SJCRH30 (cell line): ENCODE data around the gene GCN1. TPM values are rescaled to one million over a fixed set of nuclear protein-coding genes. Genes with fewer than 3 reads are reported as not detected.
A peak's percentile ranks its signal among the peaks of the same experiment; 100 is the strongest.

ENCODE experiments used
- DNase-seq, 2 experiments: peaks; one replicate each; pipeline ENCODE4 v3.0.0-alpha.2; 2015 to 2020
- H3K27ac ChIP-seq: fragments of 250-450 bp; sonication (Bioruptor Pico); 2 replicates; pipeline ENCODE4 v1.5.1; 2020; ENCODE audit warnings: mild to moderate bottlenecking, moderate library complexity
- H3K27me3 ChIP-seq: fragments of 250-450 bp; sonication (Bioruptor Pico); 2 replicates; pipeline ENCODE4 v1.5.1; 2020; ENCODE audit warnings: mild to moderate bottlenecking, moderate library complexity
- H3K36me3 ChIP-seq: fragments of 250-450 bp; sonication (Bioruptor Pico); 2 replicates; pipeline ENCODE4 v1.5.1; 2020; ENCODE audit warnings: mild to moderate bottlenecking, moderate library complexity
- H3K4me1 ChIP-seq: fragments of 250-450 bp; sonication (Bioruptor Pico); 2 replicates; pipeline ENCODE4 v1.5.1; 2020; ENCODE audit warnings: mild to moderate bottlenecking, moderate library complexity
- H3K4me3 ChIP-seq: fragments of 250-450 bp; sonication (Bioruptor Pico); 2 replicates; pipeline ENCODE4 v1.5.1; 2020; ENCODE audit warnings: mild to moderate bottlenecking, moderate library complexity
- H3K9me3 ChIP-seq: fragments of 250-450 bp; sonication (Bioruptor Pico); replicated peaks from 2 replicates; pipeline ENCODE4 v1.5.1; 2020; ENCODE audit warnings: mild to moderate bottlenecking, moderate library complexity
- total RNA-seq: library from RNA; depleted of rRNA; stranded (reverse); fragments of >200 nt; shearing (Covaris generic); gene quantifications from 2 replicates; pipeline ENCODE4 v1.2.3, GENCODE V29; 2014

Gene GCN1
- total RNA-seq, 1 experiment from 2014 or later: 61.9 TPM

GRCh38 chr12:120099738-120100137 is 94.8 kb downstream of the GCN1 start:
- no peak for DNase-seq
- Histone ChIP-seq H3K9me3 (no peaks in the 10 kb centered on the region), H3K27ac (no peak overlapping the region), H3K27me3 (no peaks in the 10 kb centered on the region), H3K4me1 (no peaks in the 10 kb centered on the region), H3K4me3 (no peak overlapping the region), H3K36me3 (peaks cover 5% of the 10 kb centered on the region; the same call in 1 of the 2 replicates)

- no peak for DNase-seq
- Histone ChIP-seq H3K36me3 (0 out of 2 replicates have a peak, but pooled peaks cover 5% of the 10 kb centered on the region), H3K27me3 (no peaks in the 10 kb centered on the region), H3K27ac (no peak overlapping the region), H3K4me3 (no peak overlapping the region), H3K4me1 (peaks cover 4% of the 10 kb centered on the region; the same call in 1 of the 2 replicates), H3K9me3 (no peaks in the 10 kb centered on the region)
These were observed 95.6 kb downstream of the GCN1 start for GRCh38 chr12:120098756-120099470.

GRCh38 chr12:120096671-120097202 is 97.8 kb downstream of the GCN1 start:
- 0 out of 2 replicates have a peak, but pooled peaks cover 5% of the 10 kb centered on the region for H3K36me3 ChIP-seq
- no peak for DNase-seq

DNA sequence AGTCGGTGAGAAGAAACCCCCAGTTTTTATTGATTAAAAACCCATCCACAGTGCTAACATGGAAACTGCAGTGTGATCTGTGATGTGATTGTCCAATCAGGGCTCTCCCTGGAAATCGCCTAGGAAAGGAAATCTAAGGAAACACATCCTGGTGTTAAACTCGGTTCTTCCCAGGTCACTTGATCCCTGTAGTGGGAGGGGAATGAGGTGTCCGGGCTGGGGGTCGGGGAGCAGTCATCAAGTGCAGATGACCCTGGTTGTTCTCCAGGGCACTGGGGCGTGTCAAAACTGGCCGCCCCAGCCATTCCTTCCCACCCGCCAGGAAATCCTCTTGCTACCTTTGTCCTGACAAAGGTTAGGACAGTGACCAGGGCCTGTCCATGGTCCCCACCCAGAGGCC is 98.8 kb downstream of the GCN1 start:
- Histone ChIP-seq H3K4me1 (peaks cover 7% of the 10 kb centered on the region; the same call in 1 of the 2 replicates), H3K27me3 (no peaks in the 10 kb centered on the region), H3K36me3 (0 out of 2 replicates have a peak, but pooled peaks cover 5% of the 10 kb centered on the region), H3K27ac (no peak overlapping the region), H3K4me3 (no peak overlapping the region), H3K9me3 (no peaks in the 10 kb centered on the region)
- DNase-seq: no peak

More at GRCh38 chr12:120096671-120097202, 97.8 kb downstream of the GCN1 start:
- Histone ChIP-seq H3K9me3 (no peaks in the 10 kb centered on the region), H3K27me3 (no peaks in the 10 kb centered on the region), H3K4me1 (peaks cover 7% of the 10 kb centered on the region; the same call in 1 of the 2 replicates), H3K27ac (no peak overlapping the region), H3K4me3 (no peak overlapping the region)

GRCh38 chr12:120095331-120095730 is 99.2 kb downstream of the GCN1 start:
- no peaks in the 10 kb centered on the region for H3K9me3 ChIP-seq
- H3K4me1 ChIP-seq: peaks cover 11% of the 10 kb centered on the region; the same call in 1 of the 2 replicates
- 0 out of 2 replicates have a peak, but pooled peaks cover 5% of the 10 kb centered on the region for H3K36me3 ChIP-seq
- no peaks in the 10 kb centered on the region for H3K27me3 ChIP-seq
- no peak overlapping the region for H3K27ac ChIP-seq
- no peak for DNase-seq
- H3K4me3 ChIP-seq: no peak overlapping the region

- peaks cover 15% of the 10 kb centered on the region; the same call in 1 of the 2 replicates for H3K4me1 ChIP-seq
- H3K36me3 ChIP-seq: 0 out of 2 replicates have a peak, but pooled peaks cover 5% of the 10 kb centered on the region
- H3K27ac ChIP-seq: no peak overlapping the region
- no peaks in the 10 kb centered on the region for H3K9me3 ChIP-seq
- DNase-seq: no peak
- H3K4me3 ChIP-seq: no peak overlapping the region
- no peaks in the 10 kb centered on the region for H3K27me3 ChIP-seq
These were observed 100.0 kb downstream of the GCN1 start for GRCh38 chr12:120094485-120094884.

GRCh38 chr12:120093592-120094355 is 100.7 kb downstream of the GCN1 start:
- Histone ChIP-seq H3K9me3 (no peaks in the 10 kb centered on the region), H3K4me1 (peaks cover 15% of the 10 kb centered on the region; the same call in 1 of the 2 replicates), H3K27ac (no peak overlapping the region), H3K4me3 (no peak overlapping the region), H3K36me3 (0 out of 2 replicates have a peak, but pooled peaks cover 5% of the 10 kb centered on the region), H3K27me3 (no peaks in the 10 kb centered on the region)
- DNase-seq: peak; percentile 47 to 54

- Histone ChIP-seq H3K27me3 (no peaks in the 10 kb centered on the region), H3K4me3 (no peak overlapping the region), H3K9me3 (no peaks in the 10 kb centered on the region), H3K27ac (no peak overlapping the region), H3K36me3 (0 out of 2 replicates have a peak, but pooled peaks cover 2% of the 10 kb centered on the region), H3K4me1 (peaks cover 15% of the 10 kb centered on the region; the same call in 1 of the 2 replicates)
- DNase-seq: no peak
These were observed 101.3 kb downstream of the GCN1 start for GRCh38 chr12:120093336-120093591.

- no peak overlapping the region for H3K4me3 ChIP-seq
- DNase-seq: no peak
- H3K27ac ChIP-seq: no peak overlapping the region
- H3K36me3 ChIP-seq: no peaks in the 10 kb centered on the region
- peaks cover 15% of the 10 kb centered on the region; the same call in 1 of the 2 replicates for H3K4me1 ChIP-seq
- no peaks in the 10 kb centered on the region for H3K9me3 ChIP-seq
- H3K27me3 ChIP-seq: no peaks in the 10 kb centered on the region
These were observed 101.8 kb downstream of the GCN1 start for GRCh38 chr12:120092551-120093335.

- Histone ChIP-seq H3K4me1 (peaks cover 15% of the 10 kb centered on the region; the same call in 1 of the 2 replicates), H3K4me3 (no peak overlapping the region)
These were observed 103.0 kb downstream of the GCN1 start for GRCh38 chr12:120091371-120092090.

DNA sequence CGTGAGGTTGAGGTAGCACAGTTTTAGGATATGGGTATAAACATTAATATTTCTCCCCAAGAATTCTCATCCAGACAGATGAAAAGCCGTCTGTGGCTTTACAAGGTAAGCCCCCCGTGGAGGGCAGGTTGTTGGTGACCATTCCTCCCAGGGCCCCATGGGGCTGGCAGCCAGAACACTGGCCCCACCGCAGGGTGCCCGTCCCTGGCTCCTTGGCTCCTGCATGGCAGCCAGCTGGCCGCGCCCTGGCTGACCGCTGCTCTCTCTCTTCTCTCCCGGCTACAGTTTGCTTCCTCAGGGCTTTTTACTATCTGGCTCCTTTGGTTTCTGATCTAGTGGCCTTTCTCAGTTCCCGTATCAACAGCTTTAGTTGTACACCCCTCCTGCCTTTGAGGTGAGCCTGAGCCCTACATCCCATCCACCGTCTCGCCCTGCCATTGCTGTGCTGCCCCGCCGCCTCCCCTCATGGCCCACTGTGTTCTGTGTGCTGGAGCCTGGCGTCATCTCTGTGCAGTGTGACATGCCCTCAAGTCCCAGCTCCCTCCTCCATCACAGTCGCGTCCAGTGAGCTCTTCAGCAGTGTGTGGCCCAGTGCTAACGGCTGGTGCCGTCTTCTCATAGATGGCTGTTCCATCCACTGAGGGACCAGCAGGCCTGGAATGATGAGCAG is 103.8 kb downstream of the GCN1 start:
- H3K27ac ChIP-seq: peak overlapping the region; percentile 23; the same call in 1 of the 2 replicates
- peaks cover 15% of the 10 kb centered on the region; the same call in 1 of the 2 replicates for H3K4me1 ChIP-seq
- H3K27me3 ChIP-seq: no peaks in the 10 kb centered on the region
- no peak overlapping the region for H3K4me3 ChIP-seq
- no peaks in the 10 kb centered on the region for H3K36me3 ChIP-seq
- no peaks in the 10 kb centered on the region for H3K9me3 ChIP-seq
- no peak for DNase-seq

More at GRCh38 chr12:120091371-120092090, 103.0 kb downstream of the GCN1 start:
- Histone ChIP-seq H3K27ac (no peak overlapping the region), H3K27me3 (no peaks in the 10 kb centered on the region), H3K9me3 (no peaks in the 10 kb centered on the region), H3K36me3 (no peaks in the 10 kb centered on the region)
- DNase-seq: peak in 1 of 2 experiments; percentile 24

- Histone ChIP-seq H3K27me3 (no peaks in the 10 kb centered on the region), H3K9me3 (no peaks in the 10 kb centered on the region), H3K4me1 (peaks cover 15% of the 10 kb centered on the region; the same call in 1 of the 2 replicates), H3K36me3 (no peaks in the 10 kb centered on the region), H3K4me3 (no peak overlapping the region), H3K27ac (peak overlapping the region; percentile 23; the same call in 1 of the 2 replicates)
- peak; percentile 42 to 59 for DNase-seq
These were observed 104.3 kb downstream of the GCN1 start for GRCh38 chr12:120090206-120090605.

DNA sequence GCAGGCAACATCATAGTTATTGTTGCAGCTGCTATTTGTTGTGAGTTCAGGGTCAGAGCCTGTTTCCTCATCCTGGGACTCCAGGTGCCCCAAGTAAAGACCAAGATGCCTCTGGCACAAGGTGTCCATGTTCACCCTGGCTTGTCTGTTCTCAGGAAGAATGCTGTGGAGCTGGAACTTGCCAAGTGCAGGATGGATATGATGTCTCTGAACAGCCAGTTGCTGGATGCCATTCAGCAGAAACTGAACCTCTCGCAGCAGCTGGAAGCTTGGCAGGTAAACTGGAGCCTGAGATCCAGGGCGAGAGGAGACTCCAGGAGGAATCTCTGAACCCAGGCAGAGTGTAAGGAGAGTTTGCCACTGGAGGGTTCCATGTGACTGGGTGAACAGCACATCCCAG is 104.7 kb downstream of the GCN1 start:
- no peaks in the 10 kb centered on the region for H3K9me3 ChIP-seq
- H3K27ac ChIP-seq: no peak overlapping the region
- no peak for DNase-seq
- H3K36me3 ChIP-seq: no peaks in the 10 kb centered on the region
- peaks cover 15% of the 10 kb centered on the region; the same call in 1 of the 2 replicates for H3K4me1 ChIP-seq
- H3K27me3 ChIP-seq: no peaks in the 10 kb centered on the region
- no peak overlapping the region for H3K4me3 ChIP-seq
